Testis (tissue), 2 donors: Measurements from ENCODE around the gene NRF1.

Experiments used
- POLR2A ChIP-seq: fragments of 450-650 bp; IDR thresholded peaks from one replicate; pipeline ENCODE4 v1.6.1; 2017; ENCODE audit warnings: antibody characterized with exemption, mild to moderate bottlenecking, moderate library complexity
- TF ChIP-seq, protein P1 (sequence below), 3 experiments: fragments of 450-650 bp in 2 of 3; fragments of 200-600 bp in 1 of 3; sonication (generic) in 1 of 3; IDR thresholded peaks; one replicate each; pipeline ENCODE4 v1.5.1; 2016 to 2019; ENCODE audit warnings: antibody characterized with exemption in 3 of 3, mild to moderate bottlenecking in 2 of 3, moderate library complexity in 1 of 3

DNA sequence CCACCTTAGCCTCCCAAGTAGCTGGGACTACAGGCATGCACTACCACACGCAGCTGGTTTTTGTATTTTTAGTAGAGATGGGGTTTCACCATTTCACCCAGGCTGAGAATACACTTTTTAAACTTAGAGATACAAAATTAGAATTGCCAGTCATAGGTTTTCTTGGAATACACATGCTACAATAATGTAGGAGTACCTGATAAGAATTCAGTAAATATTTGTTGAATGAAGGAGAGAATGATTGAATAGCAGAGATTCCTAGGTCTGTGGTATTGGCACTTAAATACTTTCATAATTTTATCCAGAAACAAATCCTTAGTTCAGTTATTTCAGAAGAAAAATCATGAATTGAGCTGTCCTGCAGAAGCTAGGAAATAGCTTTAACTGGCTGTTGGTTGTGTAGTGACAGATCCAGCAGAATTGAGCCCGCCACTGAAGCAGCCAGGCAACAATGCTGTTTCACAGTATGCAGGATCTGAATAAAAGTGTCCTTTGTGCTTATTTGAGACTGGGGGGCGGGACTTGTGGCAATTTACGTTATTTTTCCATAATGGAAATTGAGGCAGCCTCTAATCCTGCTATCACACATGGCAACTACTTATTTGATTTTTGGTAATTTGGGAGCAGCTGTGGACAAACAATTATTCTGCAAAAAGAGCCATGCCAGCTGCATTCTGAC is 31.5 kb downstream of the NRF1 start:
- TF ChIP-seq, protein P1, sequence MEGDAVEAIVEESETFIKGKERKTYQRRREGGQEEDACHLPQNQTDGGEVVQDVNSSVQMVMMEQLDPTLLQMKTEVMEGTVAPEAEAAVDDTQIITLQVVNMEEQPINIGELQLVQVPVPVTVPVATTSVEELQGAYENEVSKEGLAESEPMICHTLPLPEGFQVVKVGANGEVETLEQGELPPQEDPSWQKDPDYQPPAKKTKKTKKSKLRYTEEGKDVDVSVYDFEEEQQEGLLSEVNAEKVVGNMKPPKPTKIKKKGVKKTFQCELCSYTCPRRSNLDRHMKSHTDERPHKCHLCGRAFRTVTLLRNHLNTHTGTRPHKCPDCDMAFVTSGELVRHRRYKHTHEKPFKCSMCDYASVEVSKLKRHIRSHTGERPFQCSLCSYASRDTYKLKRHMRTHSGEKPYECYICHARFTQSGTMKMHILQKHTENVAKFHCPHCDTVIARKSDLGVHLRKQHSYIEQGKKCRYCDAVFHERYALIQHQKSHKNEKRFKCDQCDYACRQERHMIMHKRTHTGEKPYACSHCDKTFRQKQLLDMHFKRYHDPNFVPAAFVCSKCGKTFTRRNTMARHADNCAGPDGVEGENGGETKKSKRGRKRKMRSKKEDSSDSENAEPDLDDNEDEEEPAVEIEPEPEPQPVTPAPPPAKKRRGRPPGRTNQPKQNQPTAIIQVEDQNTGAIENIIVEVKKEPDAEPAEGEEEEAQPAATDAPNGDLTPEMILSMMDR (IDR thresholded peaks at IDR 0.05), result no peak
- no peak for TF ChIP-seq POLR2A
